ENCODE measurements around the gene RXRA. TPM values are rescaled to one million over a fixed set of nuclear protein-coding genes. Genes with fewer than 3 reads are reported as not detected.

The RXRA gene
- total and polyA plus RNA-seq, 4 donors: 41.5 to 116 (median 74.1) TPM

GRCh38 chr9:134367061-134367460 lies 40.8 kb downstream of the RXRA start:
- Histone ChIP-seq H3K27me3 (ENCODE audit: control insufficient read depth in 4 of 4, insufficient read depth in 4 of 4, low read length in 3 of 4) (no peaks in the 10 kb centered on the region), H3K36me3 (ENCODE audit: control insufficient read depth in 4 of 4, insufficient read depth in 3 of 4, low read depth in 1 of 4, low read length in 3 of 4) (no peaks in the 10 kb centered on the region), H3K4me1 (ENCODE audit: control insufficient read depth in 4 of 4, insufficient read depth in 4 of 4, low read length in 3 of 4) (peaks cover 69 to 99% (median 86%) of the 10 kb centered on the region in 4 donors), H3K4me3 (ENCODE audit: low read depth in 1 of 3, low read length in 3 of 3) (no peak overlapping the region), H3K27ac (ENCODE audit: low read depth in 1 of 2, low read length in 2 of 2) (peak overlapping the region; percentile 79 to 92), H3K9ac (ENCODE audit: low read depth in 1 of 2, low read length in 2 of 2) (peak overlapping the region in 1 of 2 donors; percentile 28), H3K9me3 (ENCODE audit: control insufficient read depth in 4 of 4, low read length in 3 of 4) (no peaks in the 10 kb centered on the region)
- TF ChIP-seq JUND (IDR thresholded peaks at IDR 0.05): no peak
- TF ChIP-seq RXRA (IDR thresholded peaks at IDR 0.05): no peak
- no peak for TF ChIP-seq TAF1 (conservative IDR thresholded peaks at IDR 0.05)
- TF ChIP-seq GABPA (IDR thresholded peaks at IDR 0.05 in 1 of 2, conservative IDR thresholded peaks at IDR 0.05 in 1 of 2): no peak
- TF ChIP-seq FOXA1 (IDR thresholded peaks at IDR 0.05): no peak
- no peak for TF ChIP-seq SP1 (IDR thresholded peaks at IDR 0.05)
- no peak for TF ChIP-seq FOXA2 (IDR thresholded peaks at IDR 0.05)
- TF ChIP-seq EGR1 (IDR thresholded peaks at IDR 0.05; ENCODE audit: low read depth in 2 of 2): no peak
- TF ChIP-seq RAD21 (IDR thresholded peaks at IDR 0.05): no peak
- no peak for TF ChIP-seq CTCF (IDR thresholded peaks at IDR 0.05; ENCODE audit: low read depth, low read length, missing input control)
- TF ChIP-seq REST (IDR thresholded peaks at IDR 0.05): no peak
- no peak for TF ChIP-seq YY1 (IDR thresholded peaks at IDR 0.05)
- TF ChIP-seq HNF4A (conservative IDR thresholded peaks at IDR 0.05): no peak
- no peak for TF ChIP-seq NR2F2 (IDR thresholded peaks at IDR 0.05)
- TF ChIP-seq ZBTB33 (IDR thresholded peaks at IDR 0.05): no peak
- no peak for TF ChIP-seq ATF3 (IDR thresholded peaks at IDR 0.05)
- TF ChIP-seq HNF4G (IDR thresholded peaks at IDR 0.05): no peak
- TF ChIP-seq MAX (IDR thresholded peaks at IDR 0.05): no peak
- 80% methylated on average over 12 of the region's 12 CpGs for WGBS
- no peak for DNase-seq (ENCODE audit: low spot score)
